ENCODE data around the gene TEPSIN. TPM values are rescaled to one million over a fixed set of nuclear protein-coding genes. Genes with fewer than 3 reads are reported as not detected.

Gene TEPSIN
- total and polyA plus RNA-seq, 11 donors = 6.8 to 16.0 (median 10.4) TPM

- DNase-seq (no peak), ATAC-seq (no peak)
- 86 to 89% (median 87%) methylated on average over 10 to 19 of the region's 19 CpGs for WGBS, 4 donors
- intact Hi-C loops (cut with DNase I) = loop anchor here in 1 of 10 donors (10.0 kb wide), 1 partner anchor 218 kb away; no protein-coding TSS in a partner anchor
- peaks cover 0 to 17% (median 10%) of the 10 kb centered on the region in 12 donors for H3K4me1 ChIP-seq
- H3K36me3 ChIP-seq = peaks cover 0 to 66% (median 28%) of the 10 kb centered on the region in 9 donors
- no peaks in the 10 kb centered on the region for H3K27me3 ChIP-seq
- H3K4me3 ChIP-seq = no peak overlapping the region
- no peaks in the 10 kb centered on the region for H3K9me3 ChIP-seq
- no peak for TF ChIP-seq POLR2A (IDR thresholded peaks at IDR 0.05)
- no peak for TF ChIP-seq CTCF (IDR thresholded peaks at IDR 0.05)
- no peak overlapping the region for H3K27ac ChIP-seq
Measured at GRCh38 chr17:81232616-81233241, 6.1 kb downstream of the TEPSIN start.

GRCh38 chr17:81231766-81232581 lies 6.9 kb downstream of the TEPSIN start:
- Histone ChIP-seq H3K9me3 (peaks cover 0 to 3% (median 0%) of the 10 kb centered on the region in 12 donors), H3K36me3 (peaks cover 0 to 66% (median 28%) of the 10 kb centered on the region in 9 donors), H3K27ac (no peak overlapping the region), H3K4me3 (no peak overlapping the region), H3K27me3 (no peaks in the 10 kb centered on the region), H3K4me1 (peaks cover 0 to 10% (median 3%) of the 10 kb centered on the region in 12 donors)
- intact Hi-C loops (cut with DNase I) = loop anchor here in 1 of 10 donors (10.0 kb wide), 1 partner anchor 217 kb away; no protein-coding TSS in a partner anchor
- TF ChIP-seq CTCF (IDR thresholded peaks at IDR 0.05) (no peak), POLR2A (IDR thresholded peaks at IDR 0.05) (no peak)
- 88 to 92% (median 90%) methylated on average over 17 to 43 of the region's 43 CpGs for WGBS, 4 donors
- DNase-seq = no peak
- no peak for ATAC-seq

GRCh38 chr17:81231121-81231645 lies 7.7 kb downstream of the TEPSIN start:
- no peak overlapping the region for H3K27ac ChIP-seq
- H3K4me1 ChIP-seq = peaks cover 0 to 9% (median 0%) of the 10 kb centered on the region in 12 donors
- WGBS, 4 donors = 89 to 93% (median 91%) methylated on average over 16 to 31 of the region's 31 CpGs
- intact Hi-C loops (cut with DNase I) = loop anchor here in 1 of 10 donors (10.0 kb wide), 1 partner anchor 216 kb away; no protein-coding TSS in a partner anchor
- peaks cover 0 to 60% (median 28%) of the 10 kb centered on the region in 9 donors for H3K36me3 ChIP-seq
- no peak for ATAC-seq
- no peak for DNase-seq
- peaks cover 0 to 10% (median 0%) of the 10 kb centered on the region in 12 donors for H3K9me3 ChIP-seq
- no peak overlapping the region for H3K4me3 ChIP-seq
- H3K27me3 ChIP-seq = no peaks in the 10 kb centered on the region
- TF ChIP-seq POLR2A (IDR thresholded peaks at IDR 0.05) (no peak), CTCF (IDR thresholded peaks at IDR 0.05) (no peak)

All from heart left ventricle (tissue), 16 donors.